ENCODE data around the gene OPCML. TPM values are rescaled to one million over a fixed set of nuclear protein-coding genes. Genes with fewer than 3 reads are reported as not detected.

The OPCML gene
- total RNA-seq, 3 donors from 2014 or later (not counting 1 experiment from before 2014, with no cell fraction given): not detected

DNA sequence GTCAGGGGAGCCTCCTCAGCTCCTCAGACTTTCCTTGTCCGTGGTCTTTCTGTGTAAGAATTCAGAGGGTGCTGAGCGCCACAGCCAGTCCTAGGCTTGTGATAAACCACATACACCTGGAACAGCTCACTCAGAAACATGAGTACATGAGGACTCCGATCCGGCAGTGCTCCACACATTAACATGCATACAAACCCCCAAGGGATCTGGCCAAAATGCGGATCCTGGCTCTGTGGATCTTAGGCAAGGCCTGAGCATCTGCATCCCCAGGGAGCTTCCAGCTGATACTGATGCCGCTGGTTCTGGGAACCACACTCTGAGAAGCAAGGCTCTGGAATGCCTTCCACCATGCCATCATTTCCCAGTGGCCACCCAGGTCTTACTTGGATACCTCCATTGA, 20.6 kb upstream of the OPCML start:
- Histone ChIP-seq H3K9me3 (ENCODE audit: control insufficient read depth, insufficient read depth, low read length) (no peaks in the 10 kb centered on the region), H3K36me3 (ENCODE audit: control insufficient read depth, insufficient read depth, low read length) (no peaks in the 10 kb centered on the region), H3K27me3 (ENCODE audit: control insufficient read depth, insufficient read depth, low read length) (no peaks in the 10 kb centered on the region), H3K4me1 (ENCODE audit: control insufficient read depth, insufficient read depth, low read length) (no peaks in the 10 kb centered on the region), H3K27ac (ENCODE audit: low read length) (no peak overlapping the region), H3K4me3 (ENCODE audit: low read length) (no peak overlapping the region)
- H3K4me1 Mint-ChIP-seq: no peaks in the 10 kb centered on the region
- WGBS (ENCODE audit: insufficient coverage): 92% methylated on average over 6 of the region's 6 CpGs
- H3K4me3 Mint-ChIP-seq: no peak overlapping the region
- ATAC-seq (no peak), DNase-seq (no peak)
- peaks cover 0 to 4% of the 10 kb centered on the region in 2 donors for H3K9me3 Mint-ChIP-seq
- H3K27me3 Mint-ChIP-seq (ENCODE audit: low read depth in 2 of 2): no peaks in the 10 kb centered on the region
- TF ChIP-seq, protein P1, sequence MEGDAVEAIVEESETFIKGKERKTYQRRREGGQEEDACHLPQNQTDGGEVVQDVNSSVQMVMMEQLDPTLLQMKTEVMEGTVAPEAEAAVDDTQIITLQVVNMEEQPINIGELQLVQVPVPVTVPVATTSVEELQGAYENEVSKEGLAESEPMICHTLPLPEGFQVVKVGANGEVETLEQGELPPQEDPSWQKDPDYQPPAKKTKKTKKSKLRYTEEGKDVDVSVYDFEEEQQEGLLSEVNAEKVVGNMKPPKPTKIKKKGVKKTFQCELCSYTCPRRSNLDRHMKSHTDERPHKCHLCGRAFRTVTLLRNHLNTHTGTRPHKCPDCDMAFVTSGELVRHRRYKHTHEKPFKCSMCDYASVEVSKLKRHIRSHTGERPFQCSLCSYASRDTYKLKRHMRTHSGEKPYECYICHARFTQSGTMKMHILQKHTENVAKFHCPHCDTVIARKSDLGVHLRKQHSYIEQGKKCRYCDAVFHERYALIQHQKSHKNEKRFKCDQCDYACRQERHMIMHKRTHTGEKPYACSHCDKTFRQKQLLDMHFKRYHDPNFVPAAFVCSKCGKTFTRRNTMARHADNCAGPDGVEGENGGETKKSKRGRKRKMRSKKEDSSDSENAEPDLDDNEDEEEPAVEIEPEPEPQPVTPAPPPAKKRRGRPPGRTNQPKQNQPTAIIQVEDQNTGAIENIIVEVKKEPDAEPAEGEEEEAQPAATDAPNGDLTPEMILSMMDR (IDR thresholded peaks at IDR 0.05): no peak
- no peak overlapping the region for H3K27ac Mint-ChIP-seq
- intact Hi-C loops (cut with micrococcal nuclease): no loop called here
- H3K36me3 Mint-ChIP-seq: no peaks in the 10 kb centered on the region

DNA sequence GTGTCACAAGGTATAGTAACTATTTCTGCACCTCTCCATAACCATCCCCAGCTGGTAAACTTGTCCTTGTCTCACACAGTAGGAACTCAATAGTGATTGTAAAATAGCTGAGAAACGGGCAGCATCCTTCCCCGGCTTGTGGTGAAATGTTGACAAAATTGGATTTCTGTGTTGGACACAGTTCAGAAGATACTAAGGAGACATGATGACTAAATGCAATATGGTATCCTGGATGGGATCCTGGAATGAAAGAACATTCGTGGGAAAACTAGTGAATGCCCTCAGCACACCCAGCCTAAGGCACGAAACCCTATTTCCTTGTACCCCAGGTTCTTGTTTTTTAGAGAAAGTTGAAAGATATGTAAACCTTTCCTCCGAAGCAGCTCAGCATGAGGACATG, 18.8 kb upstream of the OPCML start:
- ATAC-seq (no peak), DNase-seq (no peak)
- Histone ChIP-seq H3K27me3 (ENCODE audit: control insufficient read depth, insufficient read depth, low read length) (no peaks in the 10 kb centered on the region), H3K9me3 (ENCODE audit: control insufficient read depth, insufficient read depth, low read length) (peaks cover 4% of the 10 kb centered on the region), H3K36me3 (ENCODE audit: control insufficient read depth, insufficient read depth, low read length) (no peaks in the 10 kb centered on the region), H3K27ac (ENCODE audit: low read length) (no peak overlapping the region), H3K4me3 (ENCODE audit: low read length) (no peak overlapping the region), H3K4me1 (ENCODE audit: control insufficient read depth, insufficient read depth, low read length) (no peaks in the 10 kb centered on the region)
- Mint-ChIP-seq H3K36me3 (no peaks in the 10 kb centered on the region), H3K27ac (no peak overlapping the region), H3K4me3 (no peak overlapping the region), H3K4me1 (no peaks in the 10 kb centered on the region), H3K9me3 (peaks cover 2% of the 10 kb centered on the region in 2 donors), H3K27me3 (ENCODE audit: low read depth in 2 of 2) (peaks cover 0 to 2% of the 10 kb centered on the region in 2 donors)
- intact Hi-C loops (cut with micrococcal nuclease): no loop called here
- TF ChIP-seq, protein P1 (IDR thresholded peaks at IDR 0.05): no peak
- 84% methylated on average over 4 of the region's 5 CpGs for WGBS (ENCODE audit: insufficient coverage)

DNA sequence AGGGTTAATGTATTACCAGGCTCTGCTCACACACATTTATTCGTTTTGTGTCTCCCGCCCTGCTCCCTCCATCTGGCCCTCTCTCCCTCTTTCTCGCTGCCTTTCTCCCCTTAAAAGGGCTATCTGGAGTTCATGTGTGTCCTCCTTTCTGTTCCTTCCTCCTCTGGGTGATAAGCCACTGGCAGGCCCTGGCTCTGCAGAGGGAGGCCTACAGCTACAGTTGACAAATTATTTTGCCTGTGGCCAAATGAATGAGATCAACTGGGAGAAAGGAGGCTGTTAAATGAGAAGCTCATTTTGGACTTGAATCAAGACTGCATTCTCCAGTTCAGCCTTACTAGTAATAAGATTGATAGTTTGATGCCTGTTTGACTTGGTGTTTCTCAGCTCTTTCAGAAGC, 17.5 kb upstream of the OPCML start:
- no peaks in the 10 kb centered on the region for H3K4me1 Mint-ChIP-seq
- TF ChIP-seq, protein P1 (IDR thresholded peaks at IDR 0.05): no peak
- WGBS (ENCODE audit: insufficient coverage): 60% methylated on average over 3 of the region's 3 CpGs
- Histone ChIP-seq H3K4me3 (ENCODE audit: low read length) (no peak overlapping the region), H3K9me3 (ENCODE audit: control insufficient read depth, insufficient read depth, low read length) (peaks cover 4% of the 10 kb centered on the region), H3K4me1 (ENCODE audit: control insufficient read depth, insufficient read depth, low read length) (no peaks in the 10 kb centered on the region), H3K27ac (ENCODE audit: low read length) (no peak overlapping the region), H3K36me3 (ENCODE audit: control insufficient read depth, insufficient read depth, low read length) (no peaks in the 10 kb centered on the region), H3K27me3 (ENCODE audit: control insufficient read depth, insufficient read depth, low read length) (no peaks in the 10 kb centered on the region)
- no peak overlapping the region for H3K27ac Mint-ChIP-seq
- H3K4me3 Mint-ChIP-seq: no peak overlapping the region
- intact Hi-C loops (cut with micrococcal nuclease): no loop called here
- DNase-seq (no peak), ATAC-seq (no peak)
- H3K9me3 Mint-ChIP-seq: peaks cover 2% of the 10 kb centered on the region in 2 donors
- no peaks in the 10 kb centered on the region for H3K36me3 Mint-ChIP-seq
- peaks cover 0 to 2% of the 10 kb centered on the region in 2 donors for H3K27me3 Mint-ChIP-seq (ENCODE audit: low read depth in 2 of 2)

DNA sequence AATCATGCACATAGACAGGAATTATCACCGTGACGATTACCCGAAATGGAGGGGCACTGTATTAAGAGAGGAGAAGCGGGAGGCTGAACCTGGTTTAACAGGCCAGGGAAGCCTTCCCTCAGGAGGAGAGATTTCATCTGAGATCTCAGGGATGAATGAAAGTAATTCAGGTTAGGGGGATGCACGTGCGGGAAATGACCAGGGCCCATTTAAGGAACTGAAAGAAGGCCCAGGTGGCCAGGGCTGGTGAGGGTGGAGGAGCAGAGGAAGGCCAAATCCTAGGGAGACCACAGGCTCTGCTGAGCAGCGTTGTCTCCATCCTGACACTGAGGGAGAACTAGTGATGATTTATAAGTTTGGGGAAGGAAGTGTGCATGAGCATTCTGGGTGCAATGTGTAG, 16.3 kb upstream of the OPCML start:
- peaks cover 0 to 2% of the 10 kb centered on the region in 2 donors for H3K27me3 Mint-ChIP-seq (ENCODE audit: low read depth in 2 of 2)
- Histone ChIP-seq H3K27me3 (ENCODE audit: control insufficient read depth, insufficient read depth, low read length) (no peaks in the 10 kb centered on the region), H3K27ac (ENCODE audit: low read length) (no peak overlapping the region), H3K36me3 (ENCODE audit: control insufficient read depth, insufficient read depth, low read length) (no peaks in the 10 kb centered on the region), H3K4me3 (ENCODE audit: low read length) (no peak overlapping the region), H3K4me1 (ENCODE audit: control insufficient read depth, insufficient read depth, low read length) (no peaks in the 10 kb centered on the region), H3K9me3 (ENCODE audit: control insufficient read depth, insufficient read depth, low read length) (peaks cover 4% of the 10 kb centered on the region)
- intact Hi-C loops (cut with micrococcal nuclease): no loop called here
- H3K4me1 Mint-ChIP-seq: no peaks in the 10 kb centered on the region
- no peak overlapping the region for H3K4me3 Mint-ChIP-seq
- 66% methylated on average over 7 of the region's 7 CpGs for WGBS (ENCODE audit: insufficient coverage)
- no peak overlapping the region for H3K27ac Mint-ChIP-seq
- H3K9me3 Mint-ChIP-seq: peaks cover 1 to 2% of the 10 kb centered on the region in 2 donors
- ATAC-seq (no peak), DNase-seq (no peak)
- TF ChIP-seq, protein P1 (IDR thresholded peaks at IDR 0.05): no peak
- no peaks in the 10 kb centered on the region for H3K36me3 Mint-ChIP-seq

Data from natural killer cell (primary cell).